Measurements from ENCODE around the gene PSMD9.
A peak's percentile ranks its signal among the peaks of the same experiment; 100 is the strongest.
"Not testable (repeated sequence)": the region's sequence is repeated elsewhere in the genome, so short reads cannot be mapped to it uniquely, and the experiment has no call there.

PSMD9 gene

DNA sequence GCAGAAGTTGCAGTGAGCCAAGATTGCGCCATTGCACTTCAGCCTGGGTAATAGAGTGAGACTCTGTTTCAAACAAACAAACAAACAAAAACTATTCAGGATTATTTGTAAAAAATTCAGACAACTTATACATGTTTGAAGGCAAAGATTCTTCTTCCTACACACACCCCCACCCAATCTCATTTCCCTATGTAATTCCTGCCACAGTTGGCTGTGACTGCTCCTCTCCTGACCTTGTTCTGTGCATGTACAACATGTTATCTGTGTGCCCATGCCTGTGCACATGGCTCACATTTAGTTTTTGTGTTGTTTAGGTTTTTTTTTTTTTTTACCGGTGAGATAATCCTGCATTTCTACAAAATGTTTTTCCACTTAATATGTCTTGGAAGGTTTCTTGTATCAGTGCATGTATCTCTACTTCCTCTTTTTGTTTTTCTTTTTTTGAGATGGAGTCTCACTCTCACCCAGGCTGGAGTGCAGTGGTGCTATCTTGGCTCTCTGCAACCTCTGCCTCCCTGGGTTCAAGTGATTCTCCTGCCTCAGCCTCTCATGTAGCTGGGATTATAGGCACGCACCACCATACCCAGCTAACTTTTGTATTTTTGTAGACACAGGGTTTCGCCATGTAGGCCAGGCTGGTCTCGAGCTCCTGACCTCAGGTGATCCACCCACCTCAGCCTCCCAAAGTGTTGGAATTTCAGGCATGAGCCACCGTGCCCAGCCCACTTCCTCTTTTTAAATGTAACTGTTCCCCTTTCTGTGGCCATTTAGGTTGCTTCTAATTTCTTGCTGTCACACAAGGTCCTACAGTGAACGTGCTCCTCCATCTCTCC is 38.5 kb downstream of the PSMD9 start:
- peak; percentile 43 for DNase-seq

DNA sequence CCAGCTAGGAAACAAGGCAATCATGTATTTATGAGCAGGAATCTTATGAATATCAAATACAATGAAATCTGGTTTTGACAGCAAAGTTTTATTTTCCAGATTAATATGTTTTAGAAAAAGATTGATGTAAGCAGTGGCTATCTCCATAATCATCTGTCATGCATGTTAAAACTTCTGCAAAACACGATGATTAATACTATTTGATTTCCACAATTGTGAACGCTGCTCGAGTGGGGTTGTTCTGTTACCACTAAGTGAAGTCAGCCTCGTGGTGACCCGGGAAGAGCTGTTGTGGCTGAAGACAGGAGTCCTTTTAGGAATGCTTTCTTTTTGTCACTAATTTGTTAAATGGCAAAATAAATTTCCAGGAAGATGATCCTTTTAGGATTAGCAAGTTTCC is 39.2 kb downstream of the PSMD9 start:
- DNase-seq = no peak

DNA sequence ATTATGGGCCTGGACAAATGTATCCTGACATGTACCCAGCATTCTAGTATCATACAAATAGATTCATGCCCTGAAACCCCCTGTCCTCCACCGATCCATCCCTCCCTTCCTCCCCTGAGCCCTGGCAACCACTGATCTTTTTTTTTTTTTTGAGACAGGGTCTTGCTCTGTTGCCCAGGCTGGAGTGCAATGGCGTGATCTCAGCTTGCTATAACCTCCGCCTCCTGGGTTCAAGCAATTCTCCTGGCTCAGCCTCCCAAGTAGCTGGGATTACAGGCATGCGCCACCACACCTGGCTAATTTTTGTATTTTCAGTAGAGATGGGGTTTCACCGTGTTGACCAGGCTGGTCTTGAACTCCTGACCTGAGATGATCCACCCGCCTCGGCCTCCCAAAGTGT is 41.0 kb downstream of the PSMD9 start:
- DNase-seq = not testable (repeated sequence)

DNA sequence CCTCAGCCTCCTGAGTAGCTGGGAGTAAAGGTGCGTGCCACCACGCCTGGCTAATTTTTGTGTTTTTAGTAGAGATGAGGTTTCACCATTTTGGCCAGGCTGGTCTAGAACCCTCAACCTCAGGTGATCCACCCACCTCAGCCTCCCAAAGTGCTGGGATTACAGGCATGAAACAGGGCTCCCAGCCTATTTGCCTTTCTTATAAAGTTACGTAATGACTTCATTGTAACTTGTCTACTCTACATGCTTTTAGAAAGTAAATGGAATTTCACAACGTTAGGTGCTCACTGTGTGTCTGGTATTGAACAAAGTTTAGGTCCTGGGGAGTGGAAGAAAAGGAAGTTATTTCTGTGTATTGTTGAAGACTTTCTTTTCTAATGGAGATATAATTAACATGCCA is 42.3 kb downstream of the PSMD9 start:
- no peak for DNase-seq

DNA sequence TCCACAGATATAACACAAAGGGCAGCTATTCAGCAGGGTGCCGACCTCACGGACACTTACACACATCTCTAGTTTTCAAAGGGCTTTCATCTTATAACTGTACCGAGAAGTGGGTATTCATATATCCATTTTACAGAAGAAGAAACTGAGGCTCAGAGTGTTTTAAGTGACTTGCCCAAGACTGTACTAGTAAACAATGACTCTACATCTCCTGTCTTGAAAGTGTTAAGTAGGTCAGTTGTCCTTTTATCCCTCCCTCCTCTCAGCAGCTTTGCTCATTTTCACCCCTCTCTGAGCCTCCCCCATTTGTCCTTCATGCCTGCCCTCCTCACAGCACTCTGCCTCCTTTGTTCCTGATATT is 43.6 kb downstream of the PSMD9 start:
- no peak for DNase-seq

DNA sequence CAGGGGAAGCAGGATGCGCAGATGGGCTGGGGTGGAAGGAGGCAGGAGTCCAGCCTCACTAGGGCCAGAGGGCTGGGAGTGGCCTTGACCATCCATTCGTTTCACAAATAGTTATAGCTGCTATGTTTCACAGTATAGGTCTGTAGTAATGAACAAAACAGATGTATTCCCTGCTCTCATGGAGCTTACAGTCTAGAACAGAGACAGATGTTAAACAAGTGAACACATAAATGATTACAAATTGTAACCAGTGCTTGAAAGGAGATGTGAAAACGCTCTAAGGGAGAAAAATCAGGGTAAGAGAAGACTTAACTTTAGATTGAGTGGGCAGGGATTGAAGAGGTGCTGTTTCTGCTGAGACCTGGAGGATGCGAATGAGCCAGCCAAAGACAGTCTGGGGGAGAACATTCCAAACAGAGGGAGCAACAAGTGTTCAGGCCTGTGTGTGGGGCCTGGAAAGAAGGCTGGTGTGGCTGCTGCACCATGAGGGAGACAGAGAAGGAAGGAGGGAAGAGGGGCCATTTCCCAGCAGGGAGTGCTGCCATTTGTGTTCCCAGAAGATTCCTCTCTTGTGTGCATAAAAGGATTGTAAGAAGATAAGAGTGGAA is 44.4 kb downstream of the PSMD9 start:
- no peak for DNase-seq

DNA sequence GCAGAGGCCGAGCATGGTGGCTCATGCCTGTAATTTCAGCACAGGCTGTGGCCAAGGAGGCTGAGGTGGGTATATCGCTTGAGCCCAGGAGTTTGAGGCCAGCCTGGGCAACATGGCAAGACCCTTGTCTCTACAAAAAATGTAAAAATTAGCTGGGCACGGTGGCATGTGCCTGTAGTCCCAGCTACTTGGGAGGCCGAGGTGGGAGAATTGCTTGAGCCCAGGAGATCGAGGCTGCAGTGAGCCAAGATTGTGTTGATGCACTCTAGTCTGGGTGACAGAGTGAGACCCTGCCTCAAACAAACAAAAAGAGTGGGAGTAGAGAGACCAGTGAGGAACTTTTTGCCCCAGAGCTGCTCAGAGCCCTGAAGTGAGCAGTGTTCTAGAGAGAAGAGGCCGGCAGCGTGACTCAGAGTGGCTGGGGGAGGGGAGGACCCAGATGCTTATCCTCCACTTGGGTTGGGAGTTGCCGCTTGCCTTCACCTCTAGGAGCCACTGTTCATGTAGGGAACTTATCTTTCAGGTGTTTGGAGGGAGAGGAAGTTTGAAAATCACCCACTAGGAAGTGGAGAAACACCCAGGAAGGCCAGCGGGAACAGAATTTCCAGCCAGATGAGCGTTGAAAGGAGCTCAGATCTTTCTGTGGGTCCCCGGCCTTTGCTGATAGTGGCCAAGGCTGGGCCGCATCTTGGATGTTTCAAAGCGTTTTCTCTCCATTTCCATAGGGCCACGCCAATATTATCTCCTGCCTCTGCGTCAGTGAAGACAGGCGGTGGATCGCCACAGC is 45.1 kb downstream of the PSMD9 start:
- DNase-seq = peak; percentile 77

DNA sequence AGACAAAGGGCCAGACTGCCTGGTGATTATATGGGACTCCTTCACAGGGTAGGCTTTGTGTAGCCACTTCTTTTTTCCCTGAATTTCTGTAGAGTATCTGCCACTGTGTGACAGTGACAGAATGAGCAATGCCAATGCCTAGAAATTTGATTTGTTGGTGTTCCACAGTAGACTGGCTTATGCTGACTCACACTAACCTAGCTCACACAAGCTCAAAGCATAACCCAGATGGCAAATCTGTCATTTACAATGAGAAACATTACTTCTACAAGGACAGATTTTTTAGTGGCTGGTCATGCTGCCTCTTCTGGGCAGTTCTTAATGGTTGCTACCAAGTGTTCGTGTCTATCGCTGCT is 45.7 kb downstream of the PSMD9 start:
- DNase-seq = no peak

DNA sequence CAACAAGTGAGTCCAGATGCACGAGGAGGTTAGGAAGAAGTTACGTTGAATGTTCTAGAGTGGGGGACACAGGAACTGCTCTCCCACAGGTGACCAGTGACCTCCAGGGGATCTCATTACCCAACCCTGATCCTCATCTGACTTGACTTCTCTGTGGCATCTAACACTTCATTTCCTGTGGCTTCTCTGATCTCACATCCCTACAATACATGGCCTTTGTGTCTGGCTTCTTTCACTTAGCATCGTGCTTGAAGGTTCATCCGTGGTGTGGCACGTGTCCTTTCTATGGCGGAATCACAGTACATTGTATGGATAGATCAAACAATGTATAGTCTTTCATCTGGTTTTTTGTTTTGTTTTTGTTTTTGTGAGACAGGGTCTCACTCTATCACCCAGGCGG is 49.1 kb downstream of the PSMD9 start:
- no peak for DNase-seq

DNA sequence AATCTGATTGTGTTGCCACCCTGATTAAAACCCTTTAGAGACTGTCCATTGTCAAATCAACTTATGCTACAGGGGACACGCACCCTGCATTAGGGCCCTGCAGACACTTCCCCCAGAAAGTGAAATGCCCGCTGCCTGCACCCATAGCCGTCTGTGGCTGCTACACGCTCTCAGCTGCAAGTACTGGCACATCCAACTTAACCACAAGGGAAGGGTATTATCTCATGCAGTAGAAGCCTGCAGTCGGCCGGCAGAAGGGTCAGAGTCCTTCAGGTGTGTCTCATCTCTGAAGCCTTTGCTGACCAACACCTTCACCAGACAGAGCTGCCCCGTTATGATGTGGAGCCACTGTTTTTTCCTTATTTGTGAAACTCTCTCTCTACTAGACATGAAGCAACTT is 50.6 kb downstream of the PSMD9 start:
- DNase-seq = peak; percentile 49

DNA sequence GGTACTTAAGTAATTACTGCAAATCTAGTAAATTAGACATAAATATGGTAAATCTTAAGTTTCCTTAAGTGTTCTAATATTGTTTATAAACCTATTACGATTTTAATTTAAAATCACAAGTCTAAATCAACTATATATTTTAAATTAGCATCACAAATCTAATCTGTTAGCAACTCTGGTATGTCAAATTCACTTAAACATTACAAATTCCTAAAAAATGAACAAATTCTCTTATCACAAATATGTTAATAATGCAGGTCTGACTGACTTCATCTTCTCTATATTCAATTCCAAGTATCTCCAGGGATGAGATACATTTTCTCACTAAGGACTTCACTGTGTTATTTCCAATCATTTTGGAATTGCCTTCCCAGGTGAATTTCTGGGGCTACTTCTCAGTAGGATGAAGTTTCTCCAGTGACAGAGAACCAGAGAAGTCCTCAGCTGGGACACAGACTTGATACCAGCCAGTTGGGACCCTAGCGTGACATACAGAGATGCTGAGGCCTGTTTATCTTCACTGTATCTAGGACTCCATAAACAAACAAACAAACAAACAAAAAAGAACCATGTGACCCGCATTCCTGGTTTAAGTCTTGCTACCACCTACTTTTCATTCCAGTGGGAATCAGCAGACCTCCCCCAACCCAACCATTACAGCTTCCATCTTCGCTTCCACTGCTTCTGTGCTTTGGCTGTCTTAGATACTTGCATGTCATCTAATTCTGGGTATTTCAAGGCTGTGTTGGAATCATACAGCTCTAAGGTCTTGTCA is 51.6 kb downstream of the PSMD9 start:
- DNase-seq = no peak

DNA sequence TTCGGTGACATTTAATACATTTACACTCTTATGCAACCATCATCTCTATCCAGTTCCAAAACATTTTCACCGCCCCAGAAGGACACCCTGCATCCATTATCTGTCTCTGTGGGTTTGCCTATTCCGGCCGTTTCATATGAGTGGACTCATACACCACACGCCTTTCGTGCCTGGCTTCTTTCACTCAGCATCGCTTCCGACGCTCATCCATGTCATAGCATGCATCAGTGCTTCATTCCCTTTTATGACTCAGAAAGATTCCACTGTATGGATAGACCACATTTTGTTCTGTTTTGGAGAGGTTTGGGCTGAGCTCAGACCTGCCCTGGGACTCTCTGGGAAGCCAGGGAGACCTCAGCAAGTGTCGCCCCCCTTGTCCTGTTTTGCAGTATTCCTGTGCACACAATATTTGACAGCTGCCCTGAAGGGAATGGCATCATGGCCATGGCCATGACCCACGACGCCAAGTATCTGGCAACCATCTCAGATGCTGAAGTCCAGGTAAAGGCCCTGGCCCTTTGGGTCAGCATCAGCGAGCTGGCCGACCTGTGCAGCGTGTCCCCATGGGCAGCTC is 53.6 kb downstream of the PSMD9 start:
- DNase-seq = no peak

DNA sequence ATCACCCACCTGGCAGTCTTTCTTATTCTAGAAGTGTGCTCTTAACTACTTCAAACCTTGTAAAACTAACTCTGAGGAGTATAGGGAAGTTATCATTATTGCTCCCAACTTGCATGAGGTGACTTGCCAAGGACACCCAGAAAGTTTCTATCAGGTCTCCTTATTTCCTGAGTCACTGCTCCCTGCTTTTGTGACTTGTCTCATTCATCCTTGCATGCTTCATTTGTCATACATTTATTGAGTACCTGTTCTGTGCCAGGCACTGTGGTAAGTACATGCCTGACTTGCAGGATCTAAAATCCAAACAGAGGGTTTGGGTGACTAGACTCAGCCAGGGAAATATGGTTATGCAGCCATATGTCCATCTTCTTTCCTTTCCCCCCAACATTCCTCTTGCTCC is 55.3 kb downstream of the PSMD9 start:
- DNase-seq = no peak

DNA sequence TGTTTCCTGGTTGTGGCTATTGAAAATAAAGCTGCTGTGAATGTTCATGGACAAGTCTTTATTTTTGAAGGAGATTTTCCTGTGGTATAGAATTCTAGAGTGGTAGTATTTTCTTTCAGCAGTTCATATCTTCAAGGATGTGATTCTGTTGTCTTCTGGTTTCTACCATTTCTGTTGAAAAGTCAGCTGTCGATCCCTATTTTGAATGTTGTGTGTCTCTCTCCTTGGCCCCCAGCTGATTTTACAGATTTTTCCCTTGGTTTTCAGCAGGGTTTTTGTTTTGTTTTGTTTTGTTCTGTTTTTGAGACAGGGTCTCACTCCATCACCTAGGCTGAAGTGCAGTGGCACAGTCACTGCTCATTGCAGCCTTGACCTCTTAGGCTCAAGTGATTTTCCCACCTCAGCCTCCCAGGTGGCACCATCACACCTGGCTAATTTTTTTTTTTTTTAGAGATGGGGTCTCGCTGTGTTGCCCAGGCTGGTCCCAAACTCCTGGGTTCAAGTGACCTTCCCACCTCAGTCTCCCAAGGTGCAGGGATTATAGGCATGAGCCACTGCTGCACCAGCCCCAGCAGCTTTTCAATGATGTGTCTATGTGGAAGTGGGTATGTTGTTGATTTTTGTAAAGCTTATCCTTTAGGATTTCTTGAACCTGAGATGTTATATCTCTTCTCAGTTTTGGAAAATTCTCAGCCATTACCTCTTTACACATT is 57.9 kb downstream of the PSMD9 start:
- DNase-seq = no peak

DNA sequence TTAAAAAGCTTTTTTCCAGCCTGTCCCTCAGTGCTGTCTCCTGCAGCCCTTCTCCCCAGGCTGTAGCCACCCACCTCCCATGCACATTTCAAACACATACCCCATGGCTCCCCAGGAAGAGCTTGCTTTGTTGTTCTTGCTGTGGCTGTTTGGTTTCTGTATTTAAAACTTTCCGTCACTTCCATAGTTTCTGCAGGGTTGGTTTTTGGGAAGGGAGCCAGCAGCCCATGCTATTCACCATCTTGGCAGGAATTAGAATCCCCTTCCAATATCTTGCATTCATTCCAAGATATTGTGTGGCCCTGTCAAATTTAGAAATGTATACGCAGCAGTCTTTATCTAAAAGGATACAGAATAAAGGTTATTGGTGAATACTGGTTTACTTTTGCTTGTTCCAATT is 59.4 kb downstream of the PSMD9 start:
- no peak for DNase-seq

DNA sequence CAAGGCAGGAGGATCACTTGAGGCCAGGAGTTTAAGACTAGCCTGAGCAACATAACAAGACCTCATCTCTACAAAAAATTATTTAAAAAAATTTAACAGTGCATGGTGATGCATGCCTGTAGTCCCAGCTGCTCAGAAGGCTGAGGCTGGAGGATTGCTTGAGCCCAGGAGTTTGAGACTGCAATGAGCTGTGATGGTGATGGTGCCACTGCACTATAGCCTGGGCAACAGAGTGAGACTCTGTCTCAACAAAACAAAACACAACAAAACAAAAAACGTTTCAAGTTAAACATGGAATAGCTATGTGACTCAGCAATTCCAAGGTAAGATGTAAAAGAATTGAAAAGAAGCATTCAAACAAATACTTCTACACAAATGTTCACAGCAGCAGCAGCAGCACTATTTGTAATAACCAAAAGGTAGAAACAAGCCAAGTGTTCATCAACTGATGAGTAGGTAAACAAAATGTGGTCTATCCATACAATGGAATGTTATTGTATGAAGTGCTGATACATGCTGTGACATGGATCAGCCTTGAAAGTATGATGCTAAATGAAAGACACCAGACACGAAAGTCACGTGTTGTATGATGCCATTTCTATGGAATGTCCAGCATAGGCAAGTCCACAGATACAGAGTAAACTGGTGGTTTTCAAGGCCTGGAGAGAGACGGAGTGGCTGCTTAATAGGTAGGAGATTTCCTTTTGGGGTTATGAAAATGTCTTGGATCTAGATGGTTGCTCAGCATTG is 61.2 kb downstream of the PSMD9 start:
- no peak for DNase-seq

DNA sequence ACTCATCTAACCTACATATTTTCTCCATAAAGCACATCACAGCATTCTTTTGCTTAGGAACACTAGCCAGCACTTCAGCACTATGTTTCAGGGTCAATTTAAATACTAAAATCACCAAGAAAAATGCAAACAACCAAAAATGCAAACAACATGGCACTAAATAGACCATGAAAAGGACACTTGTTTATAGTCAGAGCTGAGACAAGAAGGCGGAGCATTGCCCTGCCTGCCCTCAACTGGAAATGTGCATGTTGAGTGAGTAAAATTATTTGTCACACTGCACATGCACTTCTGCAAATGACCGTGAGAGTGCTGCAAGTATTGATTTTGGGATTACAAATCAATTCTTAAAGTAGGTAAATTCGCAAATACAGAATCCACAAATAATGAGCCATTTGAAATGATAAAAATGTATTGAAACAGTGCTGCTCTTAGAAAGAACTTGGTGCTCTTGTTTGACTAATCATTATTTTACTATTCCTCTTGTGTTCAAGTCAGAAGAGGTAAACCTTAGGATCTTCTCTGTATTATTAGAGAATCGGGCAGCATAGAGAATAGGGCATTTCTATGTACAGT is 64.6 kb downstream of the PSMD9 start:
- DNase-seq = no peak

DNA sequence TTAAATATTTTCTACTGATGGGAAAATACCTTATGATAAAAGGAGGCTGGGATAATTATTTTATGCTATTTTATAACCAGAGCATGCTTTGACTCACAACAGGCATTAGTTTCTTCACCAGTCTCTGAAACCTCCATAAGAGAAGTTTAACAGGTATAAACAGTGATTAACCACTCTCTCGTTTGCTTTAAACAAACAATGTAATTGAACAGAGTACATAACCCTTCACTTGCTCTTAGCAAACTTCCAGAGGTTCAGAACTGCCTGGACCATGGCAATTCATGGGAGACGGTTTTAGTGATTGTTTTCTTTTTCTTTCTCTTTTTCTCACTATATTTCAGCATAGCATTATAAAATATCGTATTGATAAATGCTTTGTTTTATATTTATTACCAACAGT is 65.1 kb downstream of the PSMD9 start:
- DNase-seq = no peak

DNA sequence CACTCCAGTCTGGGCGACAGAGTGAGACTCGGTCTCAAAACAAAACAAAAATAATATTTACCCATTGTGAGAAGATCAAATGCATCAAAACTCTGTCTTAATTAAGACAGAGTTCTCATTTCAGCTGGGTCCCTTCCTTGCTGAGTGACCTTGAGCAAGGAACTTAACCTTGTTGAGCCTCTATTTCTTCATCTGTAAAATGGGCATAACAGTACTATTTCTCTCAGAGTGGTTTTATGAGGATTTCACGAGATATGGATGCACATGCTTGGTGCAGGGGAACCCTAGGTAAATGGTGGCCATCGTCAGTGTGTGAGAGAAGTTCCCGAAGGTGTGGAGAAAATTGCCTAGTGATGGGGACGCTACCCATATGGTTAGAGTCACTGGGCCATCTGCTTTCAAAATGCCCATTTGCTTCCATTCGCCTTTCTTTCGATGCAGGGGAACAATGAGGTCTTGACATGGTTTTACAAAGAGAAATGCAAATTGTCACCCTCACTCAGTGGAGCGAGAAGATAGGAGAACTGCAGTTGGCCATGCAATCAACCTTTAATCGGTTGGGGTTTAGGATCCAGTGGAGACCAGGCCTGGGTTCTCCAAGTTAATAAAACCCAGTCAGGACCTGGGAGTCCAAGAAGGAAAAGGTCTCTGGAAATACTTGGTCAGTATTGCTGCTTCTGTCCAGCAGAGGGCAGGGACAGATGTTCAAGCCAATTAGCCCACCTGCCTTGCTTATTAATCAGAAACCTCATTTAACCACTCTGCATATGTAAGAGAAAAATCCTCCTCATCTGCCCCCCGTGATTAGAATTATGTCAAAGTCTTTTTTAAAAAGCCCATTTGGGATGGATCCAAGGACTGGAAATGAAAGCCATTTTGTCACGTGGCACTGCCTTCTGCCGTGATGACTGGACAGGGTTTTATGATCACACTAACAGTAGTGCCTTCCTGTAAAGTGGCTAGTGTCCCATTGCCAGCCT is 67.0 kb downstream of the PSMD9 start:
- DNase-seq = peak; percentile 59
